ENCODE results near the gene TMEM132D. TPM values are rescaled to one million over a fixed set of nuclear protein-coding genes. Genes with fewer than 3 reads are reported as not detected.

The TMEM132D gene
- total and polyA plus RNA-seq, 2 of the 8 experiments (the other 6 are each of a cell fraction or from before 2014, with no cell fraction given), result 3.5 to 10.1 TPM

- Histone ChIP-seq H2BK5ac (ENCODE audit: low read depth, low read length) (no peak overlapping the region), H3K27me3 (replicated peaks in 1 of 4; ENCODE audit: control insufficient read depth in 3 of 4, extremely low read depth in 1 of 4, insufficient read depth in 3 of 4, low read length in 3 of 4) (no peaks in the 10 kb centered on the region), H4K5ac (ENCODE audit: insufficient read length, low read depth, low read length) (no peak overlapping the region), H3K36me3 (ENCODE audit: control insufficient read depth in 2 of 4, insufficient read depth in 4 of 4, low read length in 3 of 4) (no peaks in the 10 kb centered on the region), H2BK120ac (replicated peaks; ENCODE audit: low read depth, low read length) (no peak overlapping the region), H3K79me2 (ENCODE audit: control insufficient read depth in 1 of 2, insufficient read depth in 2 of 2, low read length in 2 of 2) (0 out of 4 replicates have a peak, but pooled peaks cover 0 to 6% of the 10 kb centered on the region in 2 experiments), H3K23ac (ENCODE audit: insufficient read length) (no peak overlapping the region), H2AFZ (ENCODE audit: low read length) (no peak overlapping the region), H4K8ac (ENCODE audit: extremely low read depth, insufficient read depth, low read length) (no peak overlapping the region), H3K18ac (ENCODE audit: extremely low read depth, low read length) (no peak overlapping the region), H3K4me3 (ENCODE audit: extremely low read depth in 1 of 4, insufficient read depth in 2 of 4, low read depth in 3 of 4, low read length in 4 of 4) (no peak overlapping the region), H4K20me1 (replicated peaks in 1 of 2; ENCODE audit: control insufficient read depth in 1 of 2, insufficient read depth in 2 of 2, low read length in 2 of 2) (peaks cover 0 to 2% of the 10 kb centered on the region in 2 experiments), H2AK5ac (ENCODE audit: low read depth, low read length) (no peak overlapping the region), H3K79me1 (ENCODE audit: low read depth, low read length) (peaks cover 10% of the 10 kb centered on the region; the same call in 1 of the 2 replicates), H3K4me1 (replicated peaks in 1 of 4; ENCODE audit: control insufficient read depth in 3 of 4, insufficient read depth in 4 of 4, low read length in 3 of 4) (peaks cover 0 to 2% (median 0%) of the 10 kb centered on the region in 4 experiments; a peak in 1 of 7 replicates), H2BK12ac (ENCODE audit: low read depth, low read length) (no peak overlapping the region), H3K14ac (ENCODE audit: insufficient read length) (no peak overlapping the region), H3K27ac (ENCODE audit: low read depth, low read length) (no peak overlapping the region), H2BK15ac (ENCODE audit: low read length) (no peak overlapping the region), H3K4me2 (ENCODE audit: insufficient read depth in 1 of 2, low read depth in 2 of 2, low read length in 2 of 2) (no peak overlapping the region), H3K23me2 (ENCODE audit: low read depth, low read length) (no peaks in the 10 kb centered on the region), H3K9me3 (ENCODE audit: insufficient read depth in 2 of 2, low read depth in 1 of 2, low read length in 1 of 2) (no peaks in the 10 kb centered on the region), H3K56ac (replicated peaks; ENCODE audit: insufficient read length, low read depth, low read length) (no peak overlapping the region), H2BK20ac (ENCODE audit: low read length) (no peak overlapping the region), H4K91ac (replicated peaks; ENCODE audit: insufficient read length, low read length) (no peak overlapping the region), H3K4ac (replicated peaks; ENCODE audit: insufficient read length, low read depth, low read length) (no peak overlapping the region), H3K9ac (replicated peaks in 1 of 4; ENCODE audit: extremely low read depth in 1 of 4, low read depth in 3 of 4, low read length in 3 of 4) (no peak overlapping the region)
- 92% methylated on average over 3 of the region's 3 CpGs; no CpG with 5 or more reads in 1 of the 2 experiments for WGBS, 2 experiments (ENCODE audit: extremely low coverage in 1 of 2, insufficient coverage in 1 of 2, insufficient read length in 1 of 2, insufficient replicate concordance in 2 of 2, low coverage in 1 of 2, low lambda C conversion rate in 2 of 2, missing lambda C conversion rate in 1 of 2)
- no peak for FAIRE-seq
- ChIA-PET CTCF (ENCODE audit: partially characterized antibody) (interaction anchor here (0.6 kb wide), 1 partner anchor 10 kb away, joined by 3 read pairs; no protein-coding TSS in a partner anchor), POLR2A (ENCODE audit: partially characterized antibody) (interaction anchor here (1.2 kb wide), 2 partner anchors 11 to 16 kb away, joined by 4 to 5 read pairs; no protein-coding TSS in a partner anchor)
- no peak for DNase-seq (ENCODE audit: low read depth in 1 of 2, low spot score in 2 of 2)
- TF ChIP-seq PHF8 (conservative IDR thresholded peaks at IDR 0.05; ENCODE audit: low read depth, low read length) (no peak), POLR2AphosphoS5 (IDR thresholded peaks at IDR 0.05; ENCODE audit: low read depth, low read length) (no peak), SRF (IDR thresholded peaks at IDR 0.05; ENCODE audit: low read depth, low read length) (no peak), BACH1 (IDR thresholded peaks at IDR 0.05; ENCODE audit: low read length) (no peak)
Measured at GRCh38 chr12:129851296-129851695, 52.5 kb downstream of the TMEM132D start.

Measured in H1 (cell line).